Mesendoderm (in vitro differentiated cells): Measurements from ENCODE around the gene DEGS2.

Source experiments
- DNase-seq: peaks from one replicate; pipeline ENCODE4 v3.0.0; 2013
- H2AK5ac ChIP-seq: 2 replicates; pipeline ENCODE4 v1.6.1; 2013; ENCODE audit warnings: low read length, inconsistent platforms
- H2BK120ac ChIP-seq: 2 replicates; pipeline ENCODE4 v1.6.1; 2013; ENCODE audit warnings: low read depth, mild to moderate bottlenecking, low read length, moderate library complexity, mixed read lengths
- H2BK15ac ChIP-seq: replicated peaks from 2 replicates; pipeline ENCODE4 v1.6.1; 2013; ENCODE audit warnings: low read depth, mild to moderate bottlenecking, moderate library complexity
- H2BK5ac ChIP-seq: 2 replicates; pipeline ENCODE4 v1.6.1; 2013; ENCODE audit warnings: low read length, inconsistent platforms
- H3K18ac ChIP-seq: 2 replicates; pipeline ENCODE4 v1.6.1; 2013; ENCODE audit warnings: mild to moderate bottlenecking, low read length, mixed read lengths
- H3K23ac ChIP-seq: one replicate; pipeline ENCODE4 v1.6.1; 2013; ENCODE audit warnings: low read length
- H3K27ac ChIP-seq: 2 replicates; pipeline ENCODE4 v1.5.1; 2013; ENCODE audit warnings: low read depth, mild to moderate bottlenecking, inconsistent platforms, low read length, moderate library complexity
- H3K27me3 ChIP-seq: 2 replicates; pipeline ENCODE4 v1.6.1; 2013; ENCODE audit warnings: low read length, control low read depth, mild to moderate bottlenecking, inconsistent platforms; ENCODE audit not compliant: insufficient read depth, poor library complexity
- H3K36me3 ChIP-seq: 2 replicates; pipeline ENCODE4 v1.6.1; 2013; ENCODE audit warnings: low read length, inconsistent platforms; ENCODE audit not compliant: control insufficient read depth, insufficient read depth
- H3K4ac ChIP-seq: one replicate; pipeline ENCODE4 v1.6.1; 2013; ENCODE audit warnings: low read depth, mild to moderate bottlenecking, low read length, moderate library complexity
- H3K4me1 ChIP-seq: 2 replicates; pipeline ENCODE4 v1.6.1; 2013; ENCODE audit warnings: low read depth, low read length, inconsistent platforms; ENCODE audit not compliant: control insufficient read depth
- H3K4me2 ChIP-seq: 2 replicates; pipeline ENCODE4 v1.6.1; 2013; ENCODE audit warnings: low read length
- H3K4me3 ChIP-seq: 2 replicates; pipeline ENCODE4 v1.5.1; 2013; ENCODE audit warnings: mild to moderate bottlenecking, low read length
- H3K56ac ChIP-seq: one replicate; pipeline ENCODE4 v1.6.1; 2013; ENCODE audit warnings: low read length
- H3K79me1 ChIP-seq: 2 replicates; pipeline ENCODE4 v1.6.1; 2013; ENCODE audit warnings: low read length, inconsistent platforms
- H3K79me2 ChIP-seq: 2 replicates; pipeline ENCODE4 v1.6.1; 2013; ENCODE audit warnings: mild to moderate bottlenecking, low read length; ENCODE audit not compliant: control insufficient read depth, insufficient read depth
- H3K9ac ChIP-seq: 2 replicates; pipeline ENCODE4 v1.6.1; 2013; ENCODE audit warnings: low read length, inconsistent platforms
- H4K5ac ChIP-seq: one replicate; pipeline ENCODE4 v1.6.1; 2013; ENCODE audit warnings: low read length
- H4K8ac ChIP-seq: one replicate; pipeline ENCODE4 v1.6.1; 2013; ENCODE audit warnings: low read depth, mild to moderate bottlenecking, control low read depth, low read length, moderate library complexity
- WGBS: extraction: QIAGEN DNeasy Blood & Tissue Kit; methylation state at CpG from one replicate; pipeline ENCODE4 v1.1.7; 2013; ENCODE audit warnings: low lambda C conversion rate, missing lambda C conversion rate; ENCODE audit not compliant: insufficient coverage; ENCODE audit errors: extremely low coverage; 5-methylcytosine and 5-hydroxymethylcytosine counted together

DEGS2 gene

DNA sequence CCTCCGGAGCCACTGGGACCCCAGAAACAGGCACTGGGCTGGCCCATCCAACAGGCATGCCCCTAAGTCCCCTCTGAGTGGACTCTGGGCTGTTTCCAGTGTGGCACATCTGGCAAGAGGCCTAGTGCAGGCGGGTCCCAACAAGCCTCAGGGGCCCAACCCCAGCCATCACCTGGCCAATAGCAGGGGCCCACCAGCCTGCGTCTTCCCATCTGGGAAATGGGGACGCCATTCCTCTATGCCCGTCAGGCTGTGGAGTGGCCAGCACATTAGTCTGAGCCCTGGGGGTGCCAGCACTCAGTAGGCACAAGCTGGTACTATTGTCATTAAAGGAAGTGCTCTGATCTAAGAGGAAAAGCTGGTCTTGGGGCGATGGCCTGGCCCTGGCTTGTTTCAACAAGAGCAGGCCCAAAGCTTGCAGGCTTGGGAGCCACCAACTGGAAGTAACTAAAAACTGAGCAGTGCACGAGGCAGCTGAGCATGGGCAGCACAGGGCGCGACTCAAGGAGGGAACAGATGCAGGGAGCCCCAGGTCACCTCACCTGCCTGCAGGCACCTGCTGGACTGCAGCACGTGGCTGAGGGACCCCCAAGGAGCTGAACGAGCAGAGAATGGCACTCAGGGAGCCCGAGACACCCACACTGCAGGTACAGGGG lies 8.4 kb downstream of the DEGS2 start:
- no peak overlapping the region for H2BK15ac ChIP-seq

DNA sequence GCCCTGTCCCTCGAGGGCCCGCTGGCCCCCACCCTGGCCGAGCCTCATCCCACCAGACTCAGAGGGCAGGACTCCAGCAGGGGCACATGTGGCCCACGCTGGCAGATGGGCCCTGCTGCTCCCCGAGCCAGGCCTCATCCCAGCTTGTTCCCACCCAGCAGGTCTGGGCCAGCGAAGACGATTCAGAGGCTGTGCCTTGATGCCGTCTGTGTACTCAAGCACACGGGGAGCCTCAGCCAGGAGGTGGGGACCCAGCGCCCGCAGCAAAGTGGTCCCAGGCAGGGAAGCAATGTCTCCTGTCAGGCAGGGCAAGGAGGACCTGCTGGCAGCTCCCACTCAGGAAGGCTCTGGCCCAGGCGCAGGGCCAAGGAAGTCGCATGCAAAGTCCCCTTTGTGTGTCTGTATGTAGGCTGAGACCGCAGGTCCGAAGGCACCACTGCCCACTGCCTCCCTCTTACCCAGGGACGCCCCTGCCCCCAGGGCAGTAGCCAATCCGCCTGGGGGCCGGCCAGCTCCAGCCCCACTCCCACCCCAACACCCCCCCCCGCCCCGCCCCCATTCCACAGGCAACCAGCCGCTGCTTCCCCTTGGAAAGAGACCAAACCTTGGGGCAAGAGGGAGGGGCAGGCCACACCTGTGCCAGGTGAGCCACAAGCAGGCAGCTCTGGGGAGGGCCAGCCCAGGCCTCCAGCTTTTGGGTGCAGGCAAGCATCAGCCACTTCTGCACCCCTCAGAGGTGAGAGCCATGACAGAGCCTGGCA lies 9.4 kb downstream of the DEGS2 start:
- H3K27ac ChIP-seq, result no peak overlapping the region
- H3K9ac ChIP-seq, result no peak overlapping the region
- no CpG with 5 or more reads among the region's 21 CpGs for WGBS
- H3K79me1 ChIP-seq, result no peaks in the 10 kb centered on the region
- no peak overlapping the region for H3K4me3 ChIP-seq
- no peak overlapping the region for H2BK5ac ChIP-seq
- H3K4me2 ChIP-seq, result no peak overlapping the region
- H3K56ac ChIP-seq, result no peak overlapping the region
- H2AK5ac ChIP-seq, result no peak overlapping the region
- DNase-seq, result no peak
- H3K4ac ChIP-seq, result no peak overlapping the region
- H3K27me3 ChIP-seq, result no peaks in the 10 kb centered on the region
- no peaks in the 10 kb centered on the region for H3K36me3 ChIP-seq
- H2BK15ac ChIP-seq, result no peak overlapping the region
- no peak overlapping the region for H3K23ac ChIP-seq
- H4K8ac ChIP-seq, result no peak overlapping the region
- no peaks in the 10 kb centered on the region for H3K4me1 ChIP-seq
- no peaks in the 10 kb centered on the region for H3K79me2 ChIP-seq
- H2BK120ac ChIP-seq, result no peak overlapping the region
- H3K18ac ChIP-seq, result no peak overlapping the region
- H4K5ac ChIP-seq, result no peak overlapping the region

More for the DNA sequence above, 8.4 kb downstream of the DEGS2 start:
- WGBS, result no CpG with 5 or more reads among the region's 12 CpGs
- Histone ChIP-seq H3K56ac (no peak overlapping the region), H3K79me2 (no peaks in the 10 kb centered on the region), H3K18ac (no peak overlapping the region), H3K4me1 (no peaks in the 10 kb centered on the region), H3K79me1 (no peaks in the 10 kb centered on the region), H2BK5ac (no peak overlapping the region), H2BK120ac (no peak overlapping the region), H4K5ac (no peak overlapping the region), H3K27ac (no peak overlapping the region), H3K4me3 (no peak overlapping the region), H3K36me3 (no peaks in the 10 kb centered on the region), H4K8ac (no peak overlapping the region), H3K4me2 (no peak overlapping the region), H3K4ac (no peak overlapping the region), H3K27me3 (no peaks in the 10 kb centered on the region), H3K9ac (no peak overlapping the region), H2AK5ac (no peak overlapping the region), H3K23ac (no peak overlapping the region)
- DNase-seq, result no peak

DNA sequence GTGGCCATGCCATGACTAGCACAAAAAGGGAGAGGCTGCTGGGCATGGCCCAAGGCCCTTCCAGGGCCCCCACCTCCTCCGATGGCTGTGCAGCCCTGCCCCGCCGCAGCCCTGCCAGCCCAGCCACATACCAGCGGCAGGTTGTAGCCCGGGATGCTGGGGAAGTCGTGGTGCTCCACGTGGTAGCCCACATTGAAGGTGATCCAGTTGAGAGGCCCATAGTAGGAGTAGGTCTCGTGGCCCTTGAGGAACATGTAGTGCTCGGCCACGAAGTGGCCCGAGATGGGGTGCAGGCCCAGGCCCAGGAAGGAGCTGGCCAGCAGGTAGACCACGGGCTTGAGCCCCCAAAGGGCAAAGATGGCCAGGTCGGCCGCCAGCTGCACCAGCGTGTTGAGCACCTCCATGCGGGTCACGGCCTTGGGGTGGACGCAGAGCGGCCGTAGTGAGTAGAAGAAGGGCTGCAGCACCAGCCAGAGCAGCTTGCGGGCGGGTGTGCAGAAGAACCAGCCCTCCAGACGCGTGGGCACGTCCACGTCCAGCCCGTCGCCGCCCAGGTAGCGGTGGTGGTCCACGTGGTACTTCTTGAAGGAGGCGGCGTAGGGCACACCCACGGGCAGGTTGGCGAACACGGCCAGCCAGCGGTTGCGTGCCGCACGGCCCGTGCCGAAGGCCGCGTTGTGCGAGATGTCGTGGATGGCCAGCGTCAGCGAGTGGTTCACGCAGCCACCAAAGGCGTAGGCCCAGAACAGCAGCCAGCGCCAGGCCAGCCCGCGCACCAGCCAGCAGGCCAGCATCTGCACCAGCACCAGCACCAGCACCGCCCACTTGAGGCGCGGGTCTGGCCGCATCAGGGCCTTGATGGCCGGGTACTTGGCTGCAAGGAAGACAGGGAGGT lies 10.4 kb downstream of the DEGS2 start:
- Histone ChIP-seq H3K4me1 (no peaks in the 10 kb centered on the region), H2BK5ac (no peak overlapping the region), H3K27me3 (no peaks in the 10 kb centered on the region), H3K4me2 (no peak overlapping the region), H3K56ac (no peak overlapping the region), H3K36me3 (no peaks in the 10 kb centered on the region), H3K79me2 (no peaks in the 10 kb centered on the region), H4K8ac (no peak overlapping the region), H3K4ac (no peak overlapping the region), H3K27ac (no peak overlapping the region), H3K23ac (no peak overlapping the region), H2BK15ac (no peak overlapping the region), H4K5ac (no peak overlapping the region), H2AK5ac (no peak overlapping the region), H3K18ac (no peak overlapping the region), H3K79me1 (no peaks in the 10 kb centered on the region), H2BK120ac (no peak overlapping the region), H3K4me3 (no peak overlapping the region), H3K9ac (no peak overlapping the region)
- DNase-seq, result no peak
- no CpG with 5 or more reads among the region's 58 CpGs for WGBS

DNA sequence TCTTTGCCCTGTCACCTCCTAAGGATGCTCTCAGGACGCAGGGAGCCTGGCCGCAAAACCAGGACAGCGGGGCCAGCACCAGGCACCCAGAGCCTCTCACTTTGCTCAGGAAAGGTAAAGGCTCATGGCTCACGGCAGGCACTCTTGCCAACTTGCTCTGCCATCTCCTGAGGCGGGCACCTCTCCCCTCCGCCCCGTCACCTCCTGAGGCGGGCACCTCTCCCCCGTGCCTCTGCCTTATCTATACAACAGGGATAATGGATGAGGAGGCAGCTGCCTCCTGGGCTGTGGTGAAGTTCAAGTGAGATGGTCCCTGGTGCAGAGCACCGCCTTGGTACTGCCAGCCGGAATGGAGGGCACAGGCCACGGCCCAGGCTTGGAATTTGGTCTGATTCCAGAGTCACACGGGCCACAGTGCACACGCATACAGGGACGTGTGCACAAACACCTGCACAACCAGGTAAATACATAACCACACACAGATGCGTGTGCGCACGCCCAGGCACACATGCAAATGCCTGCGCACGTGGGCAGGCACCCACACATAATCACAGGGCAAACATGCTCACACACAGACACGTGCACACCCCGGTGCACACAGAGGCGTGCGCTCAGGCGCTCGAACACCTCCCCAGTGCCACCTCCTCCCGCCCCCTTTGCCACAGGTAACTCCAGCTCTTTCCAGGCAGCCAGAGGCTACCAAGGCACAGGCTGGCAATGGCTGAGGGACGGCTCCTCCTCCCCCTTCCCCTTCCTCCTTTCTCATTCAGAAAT lies 11.6 kb downstream of the DEGS2 start:
- Histone ChIP-seq H2AK5ac (no peak overlapping the region), H3K9ac (no peak overlapping the region), H3K23ac (no peak overlapping the region), H3K27ac (no peak overlapping the region), H3K4me1 (no peaks in the 10 kb centered on the region), H3K27me3 (no peaks in the 10 kb centered on the region), H3K4me2 (no peak overlapping the region), H3K79me1 (no peaks in the 10 kb centered on the region), H4K5ac (no peak overlapping the region), H3K36me3 (no peaks in the 10 kb centered on the region), H2BK15ac (no peak overlapping the region), H4K8ac (no peak overlapping the region), H2BK120ac (no peak overlapping the region), H2BK5ac (no peak overlapping the region), H3K4ac (no peak overlapping the region), H3K79me2 (no peaks in the 10 kb centered on the region), H3K4me3 (no peak overlapping the region), H3K18ac (no peak overlapping the region), H3K56ac (no peak overlapping the region)
- no peak for DNase-seq
- WGBS, result no CpG with 5 or more reads among the region's 28 CpGs

DNA sequence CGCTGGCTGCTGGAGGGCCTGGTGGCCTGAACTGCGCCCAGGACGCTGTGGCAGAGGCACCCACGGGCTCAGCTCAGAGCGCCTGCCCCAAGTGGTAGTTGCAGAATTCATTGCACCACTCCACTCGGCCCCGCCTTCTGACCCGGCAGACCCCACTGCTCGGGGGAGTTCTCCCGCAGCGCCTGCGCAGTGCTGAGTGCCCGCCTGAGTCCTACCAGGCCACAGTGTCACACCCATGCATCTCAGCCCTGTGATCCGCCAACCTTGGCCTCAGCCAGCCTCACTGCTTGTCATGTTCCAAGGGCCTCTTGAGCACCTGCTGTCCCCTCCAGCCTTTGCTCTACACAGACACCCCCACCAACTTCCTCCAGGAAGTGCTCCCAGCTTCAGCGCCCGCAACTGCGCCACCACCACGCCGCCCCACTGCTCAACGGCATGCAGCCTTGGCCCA lies 12.2 kb downstream of the DEGS2 start:
- Histone ChIP-seq H3K79me1 (no peaks in the 10 kb centered on the region), H2AK5ac (no peak overlapping the region), H3K18ac (no peak overlapping the region), H3K9ac (no peak overlapping the region), H3K56ac (no peak overlapping the region), H3K27ac (no peak overlapping the region), H2BK5ac (no peak overlapping the region), H3K4me3 (no peak overlapping the region), H3K4me2 (no peak overlapping the region), H3K23ac (no peak overlapping the region), H3K4me1 (no peaks in the 10 kb centered on the region), H3K4ac (no peak overlapping the region), H3K27me3 (no peaks in the 10 kb centered on the region), H3K79me2 (no peaks in the 10 kb centered on the region), H2BK15ac (no peak overlapping the region), H4K5ac (no peak overlapping the region), H4K8ac (no peak overlapping the region), H3K36me3 (no peaks in the 10 kb centered on the region), H2BK120ac (no peak overlapping the region)
- no peak for DNase-seq
- no CpG with 5 or more reads among the region's 20 CpGs for WGBS
